HG02943 (cell line): ENCODE measurements around the gene VAMP1.
"Not testable (repeated sequence)": the region's sequence is repeated elsewhere in the genome, so short reads cannot be mapped to it uniquely, and the experiment has no call there.

Experiments
- ATAC-seq: cut with Tn5 transposase; IDR thresholded peaks from one replicate; pipeline ENCODE4 v1.9.1; 2021; ENCODE audit warnings: mild to moderate bottlenecking, low read depth, moderate library complexity; ENCODE audit not compliant: unreplicated experiment

Gene VAMP1

DNA sequence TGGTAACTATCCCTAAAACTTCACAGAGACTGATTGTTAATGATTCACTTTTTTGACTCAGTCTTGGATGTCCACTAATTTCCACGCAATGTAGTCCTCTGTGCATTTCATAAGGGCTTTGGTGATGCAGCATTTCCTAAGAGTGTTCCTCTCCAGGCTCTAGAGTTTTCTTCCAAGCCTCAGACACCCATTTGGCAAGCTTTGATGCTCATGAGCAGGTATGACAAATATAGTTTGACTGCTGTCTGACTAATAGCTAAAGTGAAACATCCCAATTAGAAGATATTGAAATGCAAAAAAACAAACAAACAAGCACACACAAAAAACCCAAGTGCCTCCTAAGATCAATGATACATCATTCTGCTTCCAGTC, 1.5 kb upstream of the VAMP1 start:
- no peak for ATAC-seq

DNA sequence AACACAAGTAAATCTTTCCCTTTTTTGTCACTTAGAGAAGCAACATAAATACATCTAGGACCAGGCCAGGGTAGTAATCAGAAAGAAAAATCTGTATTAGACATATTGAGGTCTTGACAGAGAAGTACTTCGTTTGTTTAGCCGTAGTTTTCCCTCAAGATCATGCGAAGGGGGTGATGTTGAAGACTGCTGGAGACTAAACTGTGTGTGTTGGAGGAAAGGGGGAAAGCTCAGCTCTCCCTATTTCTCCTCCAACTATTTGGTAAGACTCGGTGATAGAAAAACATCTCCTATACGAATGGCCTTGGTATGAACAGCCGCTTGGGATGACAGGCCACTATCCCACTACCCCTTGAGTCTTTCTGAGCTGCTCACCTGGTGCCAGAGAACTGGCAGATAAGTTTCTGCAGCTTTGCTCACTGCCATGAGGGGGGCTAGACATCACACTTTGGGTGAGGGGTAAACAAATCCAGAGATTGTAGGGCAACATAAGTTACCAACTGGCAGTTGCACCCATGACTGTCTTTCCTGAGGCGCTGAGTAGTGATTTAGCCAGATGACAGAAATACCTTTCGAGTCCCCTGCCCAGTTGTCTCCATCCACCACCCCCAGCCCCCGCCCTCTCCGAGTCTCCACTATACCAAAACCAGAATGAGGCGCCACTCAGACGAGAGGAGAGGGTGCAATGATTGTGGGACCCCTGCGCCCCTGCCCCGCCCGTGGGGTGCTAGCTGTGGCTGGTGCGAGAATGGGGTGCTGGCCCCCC, 685 bp downstream of the VAMP1 start:
- no peak for ATAC-seq

DNA sequence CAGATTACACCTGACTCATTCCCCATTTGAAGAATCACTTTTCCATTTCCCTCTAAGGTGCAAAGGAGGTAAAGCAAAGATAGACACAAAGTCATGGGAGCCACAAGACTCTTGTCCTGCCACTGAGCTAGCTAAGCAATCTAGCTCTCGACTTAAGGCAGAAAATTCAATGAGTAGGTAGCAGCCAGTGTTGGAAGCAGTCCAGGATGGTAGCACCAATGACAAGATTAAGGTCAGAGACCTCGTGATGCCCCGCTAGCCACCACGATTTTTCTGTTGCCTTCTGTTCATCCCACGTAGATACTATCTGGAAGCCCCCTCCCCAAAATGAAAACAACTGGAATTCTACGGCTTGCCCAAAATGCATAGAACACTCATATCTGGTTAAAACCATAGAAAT, 1.4 kb downstream of the VAMP1 start:
- ATAC-seq = no peak

DNA sequence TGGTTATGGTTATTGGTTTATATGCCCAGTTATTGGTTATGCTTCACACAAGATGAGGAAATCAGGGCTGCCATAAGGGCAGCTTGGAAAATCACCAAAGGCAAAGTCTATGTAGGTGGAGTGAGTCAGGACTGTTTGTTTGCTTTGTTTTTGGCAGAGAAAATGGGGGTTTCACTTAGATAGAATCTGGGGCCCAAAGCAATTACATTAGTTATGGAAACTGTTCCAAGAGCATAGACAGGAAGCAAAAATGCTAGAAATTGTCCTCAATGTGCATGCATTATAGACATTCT, 2.2 kb downstream of the VAMP1 start:
- no peak for ATAC-seq

DNA sequence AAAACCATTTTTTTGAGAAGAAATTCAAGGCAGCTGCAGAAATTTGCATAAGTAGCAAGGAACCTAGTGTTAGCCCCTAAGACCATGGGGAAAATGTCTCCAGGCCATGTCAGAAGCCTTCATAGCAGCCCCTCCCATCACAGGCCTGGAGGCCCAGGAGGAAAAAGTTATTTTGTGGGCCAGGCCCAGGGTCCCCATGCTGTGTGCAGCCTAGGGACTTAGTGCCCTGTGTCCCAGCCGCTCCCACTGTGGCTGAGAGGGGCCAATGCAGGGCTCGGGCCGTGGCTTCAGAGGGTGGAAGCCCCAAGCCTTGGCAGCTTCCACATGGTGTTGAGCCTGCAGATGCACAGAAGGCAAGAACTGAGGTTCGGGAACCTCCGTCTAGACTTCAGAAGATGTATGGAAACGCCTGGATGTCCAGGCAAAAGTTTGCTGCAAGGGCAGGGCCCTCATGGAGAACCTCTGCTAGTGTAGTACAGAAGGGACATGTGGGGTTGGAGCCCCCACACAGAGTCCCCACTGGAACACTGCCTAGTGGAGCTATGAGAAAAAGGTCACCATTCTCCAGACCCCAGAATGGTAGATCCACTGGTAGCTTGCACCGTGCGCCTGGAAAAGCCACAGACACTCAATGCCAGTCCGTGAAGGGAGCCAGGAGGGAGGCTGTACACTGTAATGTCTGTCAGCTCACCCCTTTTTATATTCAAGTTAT, 2.8 kb downstream of the VAMP1 start:
- not testable (repeated sequence) for ATAC-seq

DNA sequence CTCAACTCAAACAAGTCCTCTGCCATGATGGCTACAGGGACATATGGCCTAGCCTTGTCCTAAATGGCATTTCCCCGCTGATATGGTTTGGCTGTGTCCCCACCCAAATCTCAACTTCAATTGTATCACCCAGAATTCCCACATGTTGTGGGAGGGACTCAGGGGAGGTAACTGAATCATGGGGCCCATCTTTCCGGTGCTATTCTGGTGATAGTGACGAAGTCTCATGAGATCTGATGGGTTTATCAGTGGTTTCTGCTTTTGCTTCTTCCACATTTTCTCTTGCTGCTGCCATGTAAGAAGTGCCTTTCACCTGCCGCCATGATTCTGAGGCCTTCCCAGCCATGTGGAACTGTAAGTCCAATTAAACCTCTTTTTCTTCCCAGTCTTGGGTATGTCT, 3.7 kb downstream of the VAMP1 start:
- not testable (repeated sequence) for ATAC-seq

DNA sequence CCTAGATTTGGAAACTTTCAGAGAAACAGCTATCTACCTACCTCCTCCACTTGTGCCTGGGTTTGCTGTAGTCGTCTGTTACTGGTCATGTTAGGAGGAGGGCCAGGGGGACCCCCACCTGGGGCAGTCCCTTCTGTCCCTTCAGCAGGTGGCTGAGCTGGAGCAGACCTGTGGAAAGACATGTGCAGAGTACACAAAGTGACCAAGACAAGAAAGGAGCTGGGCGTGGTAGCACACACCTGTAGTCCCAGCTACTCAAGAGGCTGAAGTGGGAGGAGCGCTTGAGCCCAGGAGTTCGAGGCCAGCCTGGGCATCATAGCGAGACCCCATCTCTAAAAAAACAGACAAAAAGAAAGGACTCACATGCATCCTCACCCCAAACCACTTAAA, 4.3 kb downstream of the VAMP1 start:
- no peak for ATAC-seq

DNA sequence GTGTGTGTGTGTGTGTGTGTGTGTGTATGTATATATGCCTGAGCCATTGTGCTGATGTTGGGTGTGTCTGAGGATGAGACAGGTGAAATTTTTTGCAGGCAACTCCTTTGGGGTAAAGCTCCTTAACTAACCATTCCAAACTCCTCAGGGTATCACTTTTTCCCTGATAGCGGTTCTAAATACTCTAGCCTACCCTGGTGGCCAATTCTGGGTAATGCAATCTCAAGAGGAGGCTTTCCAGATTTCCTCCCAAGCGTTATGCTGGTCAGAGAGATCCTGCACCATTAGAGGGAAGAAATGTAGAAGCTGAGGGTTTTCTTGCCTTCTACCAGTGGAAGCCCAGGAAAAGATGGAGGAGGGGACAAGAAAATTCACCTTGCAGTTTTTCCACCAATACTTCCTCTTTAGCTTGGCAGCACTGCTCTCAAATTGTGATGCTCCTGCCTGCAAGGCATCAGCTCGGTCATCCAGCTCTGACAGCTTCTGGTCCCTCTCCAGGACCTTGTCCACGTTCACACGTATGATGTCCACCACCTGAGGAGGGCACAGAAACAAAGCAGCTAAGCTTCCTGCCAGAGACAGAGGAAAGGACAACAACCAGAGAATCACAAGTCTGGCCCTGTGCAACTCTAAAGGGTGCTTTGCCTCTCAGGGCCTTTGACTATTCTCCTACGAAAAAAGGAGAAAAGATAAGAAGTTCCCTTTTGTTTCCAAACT, 4.9 kb downstream of the VAMP1 start:
- ATAC-seq = no peak

DNA sequence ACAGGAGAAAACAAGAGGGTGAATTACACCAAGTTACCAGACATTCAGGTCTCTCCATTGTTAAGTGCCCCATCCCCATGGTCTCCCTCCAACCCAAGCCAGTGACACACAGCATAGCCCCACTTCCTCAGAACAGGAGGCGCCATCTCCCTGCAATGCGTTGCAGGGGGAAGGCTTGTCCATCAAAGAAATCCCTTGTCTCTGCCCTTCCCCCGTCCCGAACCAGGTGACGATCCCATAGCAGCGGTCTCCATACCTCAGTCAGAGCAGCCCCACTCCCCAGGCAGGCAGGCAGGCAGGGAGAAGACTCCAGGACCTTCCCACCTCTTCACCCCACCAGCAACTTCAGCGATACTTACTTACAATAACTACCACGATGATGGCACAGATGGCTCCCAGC, 5.9 kb downstream of the VAMP1 start:
- ATAC-seq = no peak

DNA sequence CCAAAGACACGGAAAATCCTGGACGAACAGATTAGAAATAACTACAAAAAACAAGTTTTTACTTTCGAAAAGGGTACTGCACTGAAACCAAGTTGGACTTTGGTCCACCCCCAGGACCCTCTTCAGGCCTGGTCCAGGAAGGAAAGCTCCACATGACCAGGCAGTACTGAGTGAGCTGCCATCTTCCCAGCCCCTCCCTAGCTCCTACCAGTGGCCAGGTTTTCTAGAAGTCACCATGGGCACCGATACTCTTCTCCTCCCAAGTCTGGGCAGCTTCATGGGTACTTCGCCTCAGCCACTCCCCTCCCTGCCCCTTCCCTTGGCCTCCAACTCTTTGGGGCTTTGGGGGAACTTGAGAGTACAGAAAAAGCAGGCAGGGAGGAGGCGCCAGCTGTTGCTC, 6.6 kb downstream of the VAMP1 start:
- ATAC-seq = no peak

DNA sequence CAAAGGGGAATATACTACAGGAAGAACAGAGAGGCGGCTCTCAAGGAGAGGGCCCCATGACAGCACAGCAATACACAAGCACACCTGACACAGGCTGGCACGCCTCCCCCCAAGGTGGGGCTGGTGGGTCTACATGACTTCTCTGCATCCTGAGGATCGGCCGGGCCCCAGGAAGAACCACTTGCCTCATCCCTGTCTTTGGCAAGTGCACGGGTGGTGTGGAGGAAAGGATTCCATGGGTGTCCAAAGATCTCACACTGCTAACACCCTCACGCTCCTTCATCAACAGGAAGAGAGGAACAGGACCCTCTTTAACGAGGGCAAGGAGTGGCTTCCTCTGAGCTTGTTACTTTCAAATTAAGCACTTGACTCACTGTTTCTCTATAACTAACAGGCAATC, 7.3 kb downstream of the VAMP1 start:
- no peak for ATAC-seq

DNA sequence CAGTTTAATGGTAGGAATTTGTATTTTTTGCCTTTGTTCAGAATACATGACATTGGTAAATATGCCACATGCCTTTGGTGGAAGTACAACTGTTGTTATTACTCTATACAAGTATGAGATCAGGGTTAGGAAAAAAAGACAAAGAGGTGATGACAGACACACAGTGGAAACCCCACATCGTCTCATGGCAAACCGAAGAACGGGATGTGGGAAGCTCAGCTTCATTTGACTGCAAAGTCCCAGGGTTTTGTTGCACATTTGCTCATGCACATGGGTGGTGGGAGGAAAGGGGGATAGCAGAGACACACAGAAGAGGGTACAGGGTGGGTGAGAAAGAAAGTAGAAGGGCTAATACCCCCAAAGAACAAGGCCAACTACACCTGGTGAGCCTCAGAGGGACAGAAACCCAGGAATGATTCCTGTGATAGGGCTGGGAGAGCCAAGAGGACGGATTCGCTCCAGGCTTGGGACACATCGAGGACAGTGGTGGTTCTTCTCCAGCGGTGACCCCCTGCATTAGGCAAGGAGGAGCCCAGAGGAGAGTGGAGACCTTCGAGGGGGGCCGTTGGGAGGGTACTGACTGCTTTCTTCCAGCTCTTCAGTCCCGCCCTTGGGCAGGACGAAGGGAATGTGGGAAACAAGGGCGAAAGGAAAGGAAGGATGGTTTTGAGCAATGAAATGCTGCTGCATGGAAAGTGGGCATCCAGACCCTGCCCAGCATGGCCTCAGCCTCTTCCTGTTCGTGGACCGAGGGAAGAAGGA, 8.1 kb downstream of the VAMP1 start:
- no peak for ATAC-seq

DNA sequence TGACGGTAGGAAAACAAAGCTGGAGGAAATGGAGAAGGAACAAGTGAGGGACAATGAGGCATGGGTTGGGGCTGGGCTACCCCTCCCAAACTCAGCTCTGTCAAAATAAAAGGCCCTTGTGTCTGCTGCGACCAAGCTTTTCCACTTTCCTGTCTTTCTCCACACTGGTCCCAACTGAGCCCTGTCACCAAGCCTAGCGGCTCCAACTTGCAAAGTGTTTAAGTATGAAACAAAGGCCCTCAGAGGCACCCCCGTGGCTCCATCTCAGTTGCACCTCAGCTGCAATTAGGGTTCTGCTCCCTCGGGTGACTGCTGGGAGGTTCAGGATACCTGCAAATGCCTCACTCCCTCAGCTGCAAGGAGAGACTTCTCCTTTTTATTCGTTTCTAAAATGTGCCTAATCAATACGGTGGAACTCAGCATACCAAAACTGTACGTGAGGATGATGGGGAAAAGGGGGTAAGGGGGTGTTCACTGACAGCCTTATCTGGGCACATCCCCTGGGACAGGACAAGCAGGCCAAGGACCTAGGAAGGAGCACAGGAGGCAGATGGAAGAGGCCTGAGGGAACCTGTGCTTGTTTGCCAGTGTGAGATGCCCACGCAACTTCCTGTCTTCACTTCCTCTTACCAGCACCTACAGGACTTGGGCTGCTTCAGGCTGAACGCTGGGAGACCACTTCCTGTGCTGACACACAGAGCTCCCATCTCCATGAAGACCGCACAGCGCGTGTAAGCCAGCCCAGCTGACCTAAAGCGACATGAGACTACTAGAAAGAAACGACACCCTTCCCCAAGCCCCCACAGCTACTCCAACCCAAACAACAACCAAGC, 8.9 kb downstream of the VAMP1 start:
- ATAC-seq = peak; percentile 81

DNA sequence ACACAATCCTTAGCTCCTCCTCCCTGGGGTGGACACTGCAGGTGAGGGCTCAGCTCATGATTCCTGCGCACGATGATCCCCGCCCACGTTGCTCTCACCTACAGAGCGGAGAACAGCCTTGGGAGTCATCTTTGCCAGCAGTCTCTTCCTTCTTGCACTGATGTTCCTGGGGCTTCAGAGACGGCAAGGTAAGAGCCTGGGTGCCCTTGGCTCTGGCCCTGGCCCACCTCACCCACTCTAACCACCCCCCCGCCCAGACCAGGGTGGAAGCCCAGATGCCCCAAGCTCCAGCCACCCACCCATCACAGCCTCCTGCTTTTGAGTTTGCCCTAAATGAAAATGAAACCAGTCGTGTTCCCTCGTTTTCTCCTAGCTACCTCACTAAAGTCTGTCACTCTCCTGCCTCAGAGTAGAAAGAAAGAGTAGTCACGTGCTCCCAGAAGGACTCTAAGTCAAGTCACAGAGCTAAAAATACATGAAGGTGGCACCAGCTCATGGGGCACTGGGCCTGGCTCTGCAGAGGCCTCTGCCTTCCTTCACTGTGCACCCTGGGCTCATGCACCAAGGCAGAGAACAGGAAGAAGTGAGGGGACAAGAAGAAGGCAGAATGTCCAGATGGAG, 9.6 kb downstream of the VAMP1 start:
- no peak for ATAC-seq

DNA sequence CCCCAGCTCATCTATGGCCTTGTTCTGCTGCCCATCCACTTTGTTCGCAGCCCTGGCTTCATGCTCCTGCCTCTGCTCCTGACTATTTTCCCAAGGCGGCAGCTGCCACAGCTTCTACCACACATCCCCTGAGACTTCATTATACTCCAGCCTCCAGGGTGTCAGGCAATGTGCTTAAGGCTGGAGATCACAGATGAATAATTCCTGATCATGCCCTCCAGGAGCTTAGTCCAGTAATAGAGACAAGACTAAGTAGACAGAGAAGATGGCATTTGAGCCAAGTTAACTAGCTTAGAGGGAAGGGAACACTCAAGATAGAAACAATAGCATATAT, 11.5 kb downstream of the VAMP1 start:
- no peak for ATAC-seq

DNA sequence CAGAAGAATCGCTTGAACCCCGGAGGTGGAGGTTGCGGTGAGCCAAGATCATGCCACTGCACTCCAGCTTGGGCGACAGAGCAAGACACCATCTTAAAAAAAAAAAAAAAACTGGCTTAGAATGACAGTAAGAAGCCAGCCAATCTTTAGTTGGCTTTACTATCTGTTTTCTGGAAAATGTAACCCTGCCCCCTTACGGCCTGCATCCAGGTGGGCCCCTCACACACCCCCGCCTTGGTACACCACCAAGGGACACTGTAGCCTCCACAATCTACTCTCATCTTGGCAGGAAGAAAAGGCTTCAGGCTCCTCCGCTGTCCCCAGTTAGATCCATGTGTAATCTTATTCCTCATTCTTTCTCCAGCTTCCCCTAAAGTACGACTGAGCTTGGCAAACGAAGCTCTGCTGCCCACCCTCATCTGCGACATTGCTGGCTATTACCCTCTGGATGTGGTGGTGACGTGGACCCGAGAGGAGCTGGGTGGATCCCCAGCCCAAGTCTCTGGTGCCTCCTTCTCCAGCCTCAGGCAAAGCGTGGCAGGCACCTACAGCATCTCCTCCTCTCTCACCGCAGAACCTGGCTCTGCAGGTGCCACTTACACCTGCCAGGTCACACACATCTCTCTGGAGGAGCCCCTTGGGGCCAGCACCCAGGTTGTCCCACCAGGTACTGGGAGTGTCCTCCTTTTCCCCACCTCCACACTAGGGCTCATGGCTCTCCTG, 12.0 kb downstream of the VAMP1 start:
- no peak for ATAC-seq

DNA sequence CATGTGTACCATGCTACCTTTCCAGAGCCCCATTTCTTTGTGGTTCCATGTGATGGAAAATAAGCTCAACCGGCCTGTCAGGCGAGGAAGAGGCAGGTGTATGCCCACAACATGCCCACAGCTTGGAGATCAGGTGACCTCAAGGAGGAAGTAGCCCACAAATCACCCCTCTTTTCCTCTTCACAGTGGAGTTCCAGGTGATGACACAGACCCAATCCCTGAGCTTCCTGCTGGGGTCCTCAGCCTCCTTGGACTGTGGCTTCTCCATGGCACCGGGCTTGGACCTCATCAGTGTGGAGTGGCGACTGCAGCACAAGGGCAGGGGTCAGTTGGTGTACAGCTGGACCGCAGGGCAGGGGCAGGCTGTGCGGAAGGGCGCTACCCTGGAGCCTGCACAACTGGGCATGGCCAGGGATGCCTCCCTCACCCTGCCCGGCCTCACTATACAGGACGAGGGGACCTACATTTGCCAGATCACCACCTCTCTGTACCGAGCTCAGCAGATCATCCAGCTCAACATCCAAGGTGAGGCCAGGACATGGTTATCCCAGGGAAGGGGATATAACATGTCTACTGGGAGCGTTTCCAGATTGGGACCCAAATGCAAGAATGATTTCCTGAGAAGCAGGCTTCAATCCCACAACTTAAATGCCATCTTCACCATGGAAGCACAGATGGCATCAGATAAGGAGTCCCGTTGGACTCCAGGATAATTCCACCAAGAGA, 13.1 kb downstream of the VAMP1 start:
- ATAC-seq = no peak

DNA sequence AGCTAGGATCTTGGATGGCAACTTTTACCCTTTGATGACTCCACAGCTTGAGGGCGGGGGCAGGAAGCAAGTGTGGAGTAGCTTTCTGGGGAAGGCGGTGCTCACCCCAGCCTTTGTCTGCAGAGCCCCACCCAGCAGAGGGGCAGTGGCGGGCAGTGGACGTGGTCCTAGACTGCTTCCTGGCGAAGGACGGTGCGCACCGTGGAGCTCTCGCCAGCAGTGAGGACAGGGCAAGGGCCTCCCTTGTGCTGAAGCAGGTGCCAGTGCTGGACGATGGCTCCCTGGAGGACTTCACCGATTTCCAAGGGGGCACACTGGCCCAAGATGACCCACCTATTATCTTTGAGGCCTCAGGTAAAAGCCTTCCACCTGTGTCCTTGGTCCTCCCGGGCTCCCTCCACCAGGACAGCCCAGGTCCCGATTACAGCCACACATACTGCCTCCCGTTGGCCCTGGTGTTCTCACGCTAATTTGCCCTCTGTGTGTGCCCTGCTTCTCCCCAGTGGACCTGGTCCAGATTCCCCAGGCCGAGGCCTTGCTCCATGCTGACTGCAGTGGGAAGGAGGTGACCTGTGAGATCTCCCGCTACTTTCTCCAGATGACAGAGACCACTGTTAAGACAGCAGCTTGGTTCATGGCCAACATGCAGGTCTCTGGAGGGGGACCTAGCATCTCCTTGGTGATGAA, 17.4 kb downstream of the VAMP1 start:
- ATAC-seq = no peak
